Loucy (cell line): ENCODE results near the gene LSM3.

ENCODE experiments used
- CTCF ChIP-seq: fragments of 200-600 bp; sonication (generic); conservative IDR thresholded peaks from 2 replicates; pipeline ENCODE4 v1.5.1; 2014; ENCODE audit warnings: mild to moderate bottlenecking, antibody characterized with exemption, low read length
- EZH2phosphoT487 ChIP-seq: fragments of 200-600 bp; IDR thresholded peaks from 2 replicates; pipeline ENCODE4 v1.6.1; 2018; ENCODE audit warnings: antibody characterized with exemption, mild to moderate bottlenecking, moderate library complexity, borderline replicate concordance

GRCh38 chr3:14211621-14212020, 33.0 kb downstream of the LSM3 start:
- TF ChIP-seq CTCF (no peak), EZH2phosphoT487 (no peak)
